A673 (cell line): ENCODE data around the gene ACSS1.

Experiments used
- CTCF ChIP-seq: fragments of 300-800, 200-600 bp; sonication (generic); conservative IDR thresholded peaks from 2 replicates; pipeline ENCODE4 v1.5.1; 2017; ENCODE audit warnings: low read depth, mild to moderate bottlenecking, antibody characterized with exemption, low read length, moderate library complexity, mixed read lengths
- EZH2 ChIP-seq: fragments of 200-600 bp; sonication (generic); IDR thresholded peaks from 2 replicates; pipeline ENCODE4 v1.6.1; 2017; ENCODE audit warnings: borderline replicate concordance, low read depth, mild to moderate bottlenecking, mixed read lengths, antibody characterized with exemption, low read length; ENCODE audit not compliant: poor library complexity, severe bottlenecking

GRCh38 chr20:24960861-24961260 is 97.1 kb downstream of the ACSS1 start:
- TF ChIP-seq CTCF (no peak), EZH2 (no peak)
